Naive B cell (primary cell): ENCODE results near the gene RGPD3. TPM values are rescaled to one million over a fixed set of nuclear protein-coding genes. Genes with fewer than 3 reads are reported as not detected.
"Not testable (repeated sequence)": the region's sequence is repeated elsewhere in the genome, so short reads cannot be mapped to it uniquely, and the experiment has no call there.

Source experiments
- ATAC-seq, 2 donors: fragments of 150-1000 bp; cut with Tn5 transposase; 2 replicates each; pipeline ENCODE4 v1.10.0; 2021; ENCODE audit warnings: low read depth in 2 of 2, mild to moderate bottlenecking in 2 of 2, moderate library complexity in 2 of 2
- DNase-seq: peaks from one replicate; pipeline ENCODE4 v3.0.0; 2022
- H3K27ac Mint-ChIP-seq, 6 donors: one replicate each; pipeline ENCODE4 v1.8.0; 2020 to 2022; ENCODE audit warnings: mild to moderate bottlenecking in 6 of 6, mixed read lengths in 6 of 6, moderate library complexity in 5 of 6, inconsistent platforms in 2 of 6
- H3K27me3 Mint-ChIP-seq, 3 donors: one replicate each; pipeline ENCODE4 v1.8.0; 2021 to 2022; ENCODE audit warnings: mixed read lengths in 3 of 3, mild to moderate bottlenecking in 1 of 3
- H3K36me3 Mint-ChIP-seq, 2 donors: one replicate each; pipeline ENCODE4 v1.8.0; 2020 to 2022; ENCODE audit warnings: mixed read lengths in 2 of 2, inconsistent platforms in 1 of 2, mild to moderate bottlenecking in 1 of 2
- H3K4me1 Mint-ChIP-seq, 3 donors: one replicate each; pipeline ENCODE4 v1.8.0; 2020 to 2022; ENCODE audit warnings: mixed read lengths in 3 of 3, inconsistent platforms in 1 of 3, mild to moderate bottlenecking in 1 of 3, moderate library complexity in 1 of 3
- H3K4me3 Mint-ChIP-seq, 8 donors: one replicate each; pipeline ENCODE4 v1.8.0; 2020 to 2022; ENCODE audit warnings: mild to moderate bottlenecking in 8 of 8, mixed read lengths in 8 of 8, moderate library complexity in 8 of 8, inconsistent platforms in 2 of 8
- H3K9me3 Mint-ChIP-seq, 7 donors: one replicate each; pipeline ENCODE4 v1.8.0; 2020 to 2022; ENCODE audit warnings: mixed read lengths in 7 of 7, mild to moderate bottlenecking in 5 of 7, inconsistent platforms in 2 of 7, moderate library complexity in 1 of 7
- polyA plus RNA-seq, 6 donors: library from polyadenylated mRNA; unstranded; fragments of 300-500 nt; fragmentation: Illumina TruSeq; gene quantifications; one replicate each; pipeline ENCODE4 v1.2.3, GENCODE V29; 2021; ENCODE audit warnings: low read depth in 6 of 6

Gene RGPD3
- polyA plus RNA-seq, 6 donors from 2014 or later: 0.05 to 0.15 TPM; not detected in 4

DNA sequence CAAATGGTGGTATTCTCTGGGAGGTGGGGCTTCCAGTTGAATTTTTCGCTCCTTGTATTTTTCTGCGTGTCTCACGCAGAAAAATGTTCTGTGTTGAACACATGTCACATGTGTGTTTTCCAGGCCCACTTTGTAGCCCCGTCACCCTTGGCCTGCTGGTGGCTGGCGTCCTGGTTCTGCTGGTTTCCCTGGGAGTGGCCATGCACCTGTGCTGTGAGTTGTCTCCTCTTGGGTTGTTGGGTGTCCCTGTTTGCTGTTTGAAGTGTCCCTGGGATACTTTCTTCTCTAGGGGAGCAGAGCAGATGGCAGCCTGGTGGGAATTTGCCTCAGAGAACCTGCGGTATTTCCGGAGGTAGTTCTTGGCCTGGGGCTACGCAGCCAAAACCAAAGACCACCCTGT lies 34.1 kb upstream of the RGPD3 start:
- ATAC-seq, H3K27ac Mint-ChIP-seq, H3K9me3 Mint-ChIP-seq, H3K4me3 Mint-ChIP-seq, H3K4me1 Mint-ChIP-seq, H3K27me3 Mint-ChIP-seq, DNase-seq, H3K36me3 Mint-ChIP-seq: not testable (repeated sequence)

- H3K4me1 Mint-ChIP-seq, H3K27ac Mint-ChIP-seq, ATAC-seq, H3K4me3 Mint-ChIP-seq, H3K27me3 Mint-ChIP-seq, H3K9me3 Mint-ChIP-seq, H3K36me3 Mint-ChIP-seq, DNase-seq: not testable (repeated sequence)
Measured at GRCh38 chr2:106500350-106500749, 32.1 kb upstream of the RGPD3 start.

DNA sequence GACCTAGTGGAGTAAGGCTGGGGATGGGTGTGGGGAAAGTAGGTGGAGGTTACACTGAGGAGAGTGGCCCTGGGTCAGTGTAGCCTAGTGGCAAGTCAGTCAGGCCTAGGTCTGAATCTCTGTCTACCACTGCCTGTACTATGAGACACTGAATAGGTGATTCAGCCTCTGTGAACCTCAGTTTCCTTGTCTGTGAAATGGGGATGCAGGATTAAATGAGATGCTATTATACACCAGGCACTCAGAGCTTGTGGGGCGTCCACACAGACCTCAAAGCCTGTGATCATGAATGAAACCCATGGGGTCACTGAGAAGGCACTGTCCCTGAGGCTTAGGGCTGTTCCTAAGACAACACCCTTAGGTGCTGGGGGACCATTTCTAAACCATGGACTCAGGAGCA lies 30.3 kb upstream of the RGPD3 start:
- not testable (repeated sequence) for H3K27ac Mint-ChIP-seq, H3K36me3 Mint-ChIP-seq, H3K4me3 Mint-ChIP-seq, H3K9me3 Mint-ChIP-seq, ATAC-seq, H3K4me1 Mint-ChIP-seq, DNase-seq, H3K27me3 Mint-ChIP-seq

GRCh38 chr2:106492913-106493312 lies 24.7 kb upstream of the RGPD3 start:
- DNase-seq, H3K4me1 Mint-ChIP-seq, H3K9me3 Mint-ChIP-seq, H3K36me3 Mint-ChIP-seq, ATAC-seq, H3K4me3 Mint-ChIP-seq, H3K27ac Mint-ChIP-seq: not testable (repeated sequence)
- peaks cover 0 to 11% (median 3%) of the 10 kb centered on the region in 3 donors for H3K27me3 Mint-ChIP-seq

DNA sequence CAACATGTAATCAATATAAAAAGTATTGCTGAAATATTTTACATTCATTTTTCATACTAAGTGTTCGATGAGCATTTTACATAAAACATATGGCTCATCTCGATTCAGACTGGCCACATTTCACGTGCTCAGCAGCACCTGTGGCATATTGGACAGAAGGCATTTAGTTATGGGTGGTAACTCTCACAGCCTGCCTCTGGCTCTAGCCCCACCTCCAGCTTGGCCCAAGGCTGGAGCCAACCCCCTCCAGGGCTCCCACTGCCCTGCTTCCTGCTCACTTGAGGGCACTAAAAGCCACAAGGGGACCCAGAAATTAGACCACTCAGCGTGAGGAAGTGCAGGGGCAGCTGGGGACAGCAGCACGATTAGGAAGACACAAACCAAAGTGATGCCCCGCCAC lies 24.2 kb upstream of the RGPD3 start:
- ATAC-seq, H3K27ac Mint-ChIP-seq, H3K4me1 Mint-ChIP-seq, H3K9me3 Mint-ChIP-seq, H3K4me3 Mint-ChIP-seq, H3K36me3 Mint-ChIP-seq, DNase-seq: not testable (repeated sequence)
- H3K27me3 Mint-ChIP-seq: peaks cover 0 to 11% (median 3%) of the 10 kb centered on the region in 3 donors

GRCh38 chr2:106489701-106490100 lies 21.5 kb upstream of the RGPD3 start:
- H3K27ac Mint-ChIP-seq, ATAC-seq, H3K4me3 Mint-ChIP-seq, H3K36me3 Mint-ChIP-seq, H3K9me3 Mint-ChIP-seq, DNase-seq, H3K4me1 Mint-ChIP-seq: not testable (repeated sequence)
- H3K27me3 Mint-ChIP-seq: peaks cover 5 to 20% (median 8%) of the 10 kb centered on the region in 3 donors

- DNase-seq, H3K9me3 Mint-ChIP-seq, H3K4me1 Mint-ChIP-seq, H3K36me3 Mint-ChIP-seq, H3K27ac Mint-ChIP-seq, H3K4me3 Mint-ChIP-seq, ATAC-seq: not testable (repeated sequence)
- peaks cover 8 to 23% (median 9%) of the 10 kb centered on the region in 3 donors for H3K27me3 Mint-ChIP-seq
Measured at GRCh38 chr2:106487386-106488191, 19.4 kb upstream of the RGPD3 start.

GRCh38 chr2:106486551-106487385 lies 18.6 kb upstream of the RGPD3 start, which contains the start of gene CD8B2:
Gene CD8B2 (plus strand): TSS chr2:106487364. CDS start chr2:106487427, 63 bp downstream.
- H3K36me3 Mint-ChIP-seq, DNase-seq, H3K4me1 Mint-ChIP-seq, H3K9me3 Mint-ChIP-seq, ATAC-seq, H3K27ac Mint-ChIP-seq, H3K4me3 Mint-ChIP-seq: not testable (repeated sequence)
- peaks cover 8 to 23% (median 9%) of the 10 kb centered on the region in 3 donors for H3K27me3 Mint-ChIP-seq

GRCh38 chr2:106479563-106479962 lies 11.3 kb upstream of the RGPD3 start:
- not testable (repeated sequence) for H3K4me1 Mint-ChIP-seq, ATAC-seq, H3K36me3 Mint-ChIP-seq, DNase-seq, H3K27ac Mint-ChIP-seq, H3K27me3 Mint-ChIP-seq, H3K9me3 Mint-ChIP-seq, H3K4me3 Mint-ChIP-seq

DNA sequence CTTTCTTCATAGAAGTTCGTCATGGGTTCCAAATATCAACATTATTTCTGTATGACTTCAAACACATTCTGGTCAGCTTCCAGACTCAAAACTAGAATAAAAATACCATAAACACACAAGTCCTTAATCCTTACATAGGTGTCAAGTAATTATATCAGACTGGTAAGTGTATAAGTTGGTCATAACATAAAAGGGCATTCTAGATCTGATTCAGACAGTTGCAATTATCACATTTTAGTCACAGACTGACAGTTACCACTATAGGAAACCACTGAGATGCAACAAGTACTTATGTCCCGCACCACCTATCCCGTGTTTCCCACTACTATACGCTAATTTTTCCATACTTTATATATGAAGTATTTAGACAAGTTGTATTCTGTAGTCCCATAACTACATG lies 9.4 kb upstream of the RGPD3 start:
- not testable (repeated sequence) for ATAC-seq, H3K4me3 Mint-ChIP-seq, H3K9me3 Mint-ChIP-seq, H3K4me1 Mint-ChIP-seq, H3K27ac Mint-ChIP-seq, H3K27me3 Mint-ChIP-seq, DNase-seq, H3K36me3 Mint-ChIP-seq

- ATAC-seq: peak in 1 of 2 donors; percentile 43
- not testable (repeated sequence) for H3K36me3 Mint-ChIP-seq, H3K4me3 Mint-ChIP-seq, H3K4me1 Mint-ChIP-seq, H3K27me3 Mint-ChIP-seq, H3K27ac Mint-ChIP-seq, H3K9me3 Mint-ChIP-seq, DNase-seq
Measured at GRCh38 chr2:106470658-106471057, 2.4 kb upstream of the RGPD3 start.

GRCh38 chr2:106467516-106467915 lies 697 bp downstream of the RGPD3 start:
- H3K27ac Mint-ChIP-seq, H3K4me1 Mint-ChIP-seq, ATAC-seq: not testable (repeated sequence)

GRCh38 chr2:106461882-106462281 lies 6.3 kb downstream of the RGPD3 start:
- H3K4me1 Mint-ChIP-seq, H3K4me3 Mint-ChIP-seq, H3K36me3 Mint-ChIP-seq, ATAC-seq, DNase-seq, H3K27ac Mint-ChIP-seq, H3K27me3 Mint-ChIP-seq, H3K9me3 Mint-ChIP-seq: not testable (repeated sequence)

More at GRCh38 chr2:106467516-106467915, 697 bp downstream of the RGPD3 start:
- not testable (repeated sequence) for H3K27me3 Mint-ChIP-seq, H3K36me3 Mint-ChIP-seq, DNase-seq, H3K4me3 Mint-ChIP-seq, H3K9me3 Mint-ChIP-seq

DNA sequence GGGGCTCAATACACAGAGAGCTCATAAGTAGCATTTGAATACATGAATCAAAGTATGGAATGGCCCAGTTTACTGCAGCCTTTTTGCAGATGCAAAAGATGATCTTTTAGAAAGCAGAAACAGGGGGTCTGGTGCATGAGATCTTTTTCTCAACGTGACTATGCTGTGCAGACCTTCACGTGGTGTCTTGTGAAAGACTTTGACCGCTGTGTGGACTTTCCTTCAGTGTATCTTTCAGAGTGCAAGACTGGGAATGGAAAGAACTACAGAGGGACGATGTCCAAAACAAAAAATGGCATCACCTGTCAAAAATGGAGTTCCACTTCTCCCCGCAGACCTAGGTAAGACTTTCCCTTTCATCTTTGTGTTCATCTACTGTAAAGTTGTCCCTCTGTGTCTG lies 77.5 kb downstream of the RGPD3 start:
- not testable (repeated sequence) for H3K9me3 Mint-ChIP-seq, H3K4me1 Mint-ChIP-seq, ATAC-seq, H3K4me3 Mint-ChIP-seq, DNase-seq, H3K27me3 Mint-ChIP-seq, H3K36me3 Mint-ChIP-seq, H3K27ac Mint-ChIP-seq
